ENCODE data around the gene ANTXR2.

Gene ANTXR2

GRCh38 chr4:80098635-80099034, 25.6 kb upstream of the ANTXR2 start:
- no peak for TF ChIP-seq CTCF (IDR thresholded peaks at IDR 0.05; ENCODE audit: poor library complexity, severe bottlenecking)
- Histone ChIP-seq H3K4me1 (ENCODE audit: insufficient read depth, poor library complexity, severe bottlenecking) (peaks cover 29% of the 10 kb centered on the region), H3K27me3 (ENCODE audit: insufficient read depth, poor library complexity, severe bottlenecking) (no peaks in the 10 kb centered on the region), H3K9me3 (ENCODE audit: severe bottlenecking) (no peaks in the 10 kb centered on the region), H3K36me3 (ENCODE audit: low read depth) (no peaks in the 10 kb centered on the region), H3K4me3 (ENCODE audit: severe bottlenecking) (no peak overlapping the region), H3K27ac (ENCODE audit: poor library complexity, severe bottlenecking) (peak overlapping the region; percentile 5)
- DNase-seq (ENCODE audit: low spot score) (no peak), ATAC-seq (ENCODE audit: low read depth) (no peak)

GRCh38 chr4:80097400-80098177, 24.6 kb upstream of the ANTXR2 start:
- no peaks in the 10 kb centered on the region for H3K9me3 ChIP-seq (ENCODE audit: severe bottlenecking)
- peak overlapping the region; percentile 5 for H3K27ac ChIP-seq (ENCODE audit: poor library complexity, severe bottlenecking)
- H3K4me1 ChIP-seq (ENCODE audit: insufficient read depth, poor library complexity, severe bottlenecking): peaks cover 29% of the 10 kb centered on the region
- no peak for TF ChIP-seq CTCF (IDR thresholded peaks at IDR 0.05; ENCODE audit: poor library complexity, severe bottlenecking)
- ATAC-seq (ENCODE audit: low read depth) (0 out of 3 replicates have a peak, but pooled peaks have one; percentile 19), DNase-seq (ENCODE audit: low spot score) (no peak)
- no peaks in the 10 kb centered on the region for H3K27me3 ChIP-seq (ENCODE audit: insufficient read depth, poor library complexity, severe bottlenecking)
- H3K36me3 ChIP-seq (ENCODE audit: low read depth): no peaks in the 10 kb centered on the region
- H3K4me3 ChIP-seq (ENCODE audit: severe bottlenecking): no peak overlapping the region

GRCh38 chr4:80096175-80096850, 23.3 kb upstream of the ANTXR2 start:
- Histone ChIP-seq H3K4me3 (ENCODE audit: severe bottlenecking) (no peak overlapping the region), H3K27ac (ENCODE audit: poor library complexity, severe bottlenecking) (no peak overlapping the region), H3K27me3 (ENCODE audit: insufficient read depth, poor library complexity, severe bottlenecking) (no peaks in the 10 kb centered on the region), H3K36me3 (ENCODE audit: low read depth) (no peaks in the 10 kb centered on the region), H3K9me3 (ENCODE audit: severe bottlenecking) (no peaks in the 10 kb centered on the region), H3K4me1 (ENCODE audit: insufficient read depth, poor library complexity, severe bottlenecking) (peaks cover 21% of the 10 kb centered on the region)
- no peak for ATAC-seq (ENCODE audit: low read depth)
- no peak for TF ChIP-seq CTCF (IDR thresholded peaks at IDR 0.05; ENCODE audit: poor library complexity, severe bottlenecking)
- no peak for DNase-seq (ENCODE audit: low spot score)

GRCh38 chr4:80094191-80094590, 21.2 kb upstream of the ANTXR2 start:
- Histone ChIP-seq H3K27me3 (ENCODE audit: insufficient read depth, poor library complexity, severe bottlenecking) (no peaks in the 10 kb centered on the region), H3K9me3 (ENCODE audit: severe bottlenecking) (no peaks in the 10 kb centered on the region), H3K36me3 (ENCODE audit: low read depth) (no peaks in the 10 kb centered on the region), H3K4me1 (ENCODE audit: insufficient read depth, poor library complexity, severe bottlenecking) (peaks cover 8% of the 10 kb centered on the region), H3K27ac (ENCODE audit: poor library complexity, severe bottlenecking) (no peak overlapping the region), H3K4me3 (ENCODE audit: severe bottlenecking) (no peak overlapping the region)
- TF ChIP-seq CTCF (IDR thresholded peaks at IDR 0.05; ENCODE audit: poor library complexity, severe bottlenecking): no peak
- no peak for ATAC-seq (ENCODE audit: low read depth)
- no peak for DNase-seq (ENCODE audit: low spot score)

- H3K36me3 ChIP-seq (ENCODE audit: low read depth): no peaks in the 10 kb centered on the region
- no peak for ATAC-seq (ENCODE audit: low read depth)
- H3K4me3 ChIP-seq (ENCODE audit: severe bottlenecking): no peak overlapping the region
- H3K27ac ChIP-seq (ENCODE audit: poor library complexity, severe bottlenecking): no peak overlapping the region
- peaks cover 8% of the 10 kb centered on the region for H3K4me1 ChIP-seq (ENCODE audit: insufficient read depth, poor library complexity, severe bottlenecking)
- no peaks in the 10 kb centered on the region for H3K9me3 ChIP-seq (ENCODE audit: severe bottlenecking)
- no peak for TF ChIP-seq CTCF (IDR thresholded peaks at IDR 0.05; ENCODE audit: poor library complexity, severe bottlenecking)
- H3K27me3 ChIP-seq (ENCODE audit: insufficient read depth, poor library complexity, severe bottlenecking): no peaks in the 10 kb centered on the region
- DNase-seq (ENCODE audit: low spot score): no peak
Observed at GRCh38 chr4:80093563-80093962, 20.5 kb upstream of the ANTXR2 start.
